ENCODE results near the gene PARPBP.
"Not testable (repeated sequence)": the region's sequence is repeated elsewhere in the genome, so short reads cannot be mapped to it uniquely, and the experiment has no call there.

PARPBP gene

GRCh38 chr12:102240859-102241258 lies 120.9 kb downstream of the PARPBP start:
- in situ Hi-C loops (cut with HindIII; ENCODE audit: low sequenced_read_pairs): not testable (repeated sequence)

Data from DLD1 (cell line).